Colon (tissue), 2 donors: ENCODE results near the gene ARHGAP10.

Experiments
- FAIRE-seq: peaks from 2 replicates; lab custom pipeline; 2012; peaks lifted over from hg19 to GRCh38; lab: Jason Lieb, UNC
- donor health status: control.
- donor health status: control.

ARHGAP10 gene

DNA sequence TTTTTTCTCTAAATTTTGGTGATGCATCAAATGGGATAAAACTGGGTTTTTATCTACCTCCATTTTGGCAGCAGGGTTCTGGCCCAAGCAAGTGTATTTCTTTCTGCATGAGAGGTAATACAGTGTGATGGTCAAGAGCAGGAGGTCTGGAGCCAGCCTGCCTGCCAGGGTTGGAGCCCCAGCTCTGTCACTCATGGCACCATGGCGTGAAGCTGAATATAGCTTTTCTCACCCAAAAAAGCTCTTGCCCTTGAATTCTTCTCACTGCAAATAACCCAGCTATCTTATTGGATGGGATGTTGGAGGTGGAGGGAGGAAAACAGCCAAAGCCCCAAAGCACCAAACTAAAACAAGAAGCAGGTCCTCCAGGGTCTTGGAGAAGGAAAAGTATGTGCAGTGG is 218.4 kb downstream of the ARHGAP10 start:
- FAIRE-seq = no peak

DNA sequence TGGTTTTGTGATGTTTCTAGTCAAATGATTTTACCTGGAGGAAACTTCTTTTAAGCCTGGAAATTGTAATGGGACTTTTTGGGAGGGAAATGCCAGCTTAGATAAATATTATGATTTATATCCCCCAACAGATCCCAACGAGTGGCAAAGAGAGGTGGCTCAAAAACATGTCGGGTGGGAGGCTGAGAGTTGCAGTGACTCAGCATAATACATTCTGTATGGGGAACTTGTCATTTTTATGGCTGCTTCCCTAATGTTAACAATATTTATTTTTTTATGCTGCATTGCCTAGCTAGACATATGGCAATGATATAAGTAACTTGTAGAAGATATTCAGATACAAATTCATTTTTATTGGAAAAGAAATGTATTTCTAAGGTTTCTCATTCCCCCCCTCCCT is 219.0 kb downstream of the ARHGAP10 start:
- FAIRE-seq = no peak

DNA sequence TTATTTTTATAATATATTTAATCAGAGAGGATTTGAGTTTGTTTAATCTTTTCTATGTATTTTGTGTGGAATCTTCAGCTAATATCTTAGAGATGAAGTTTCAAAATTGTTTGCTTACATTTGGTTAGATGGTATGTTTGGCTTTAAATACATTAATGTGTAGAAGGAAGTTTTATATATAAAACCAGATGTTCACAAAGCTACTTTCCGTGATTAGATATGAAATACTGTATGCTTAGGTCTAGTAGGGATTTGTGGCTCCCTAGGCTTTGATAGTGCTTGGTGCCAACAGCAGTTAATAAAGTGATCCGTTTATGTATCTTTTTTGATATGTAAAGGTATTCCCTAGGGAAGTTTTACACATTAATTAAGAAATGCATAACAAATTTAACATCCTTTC is 223.0 kb downstream of the ARHGAP10 start:
- peak; percentile 36 for FAIRE-seq

DNA sequence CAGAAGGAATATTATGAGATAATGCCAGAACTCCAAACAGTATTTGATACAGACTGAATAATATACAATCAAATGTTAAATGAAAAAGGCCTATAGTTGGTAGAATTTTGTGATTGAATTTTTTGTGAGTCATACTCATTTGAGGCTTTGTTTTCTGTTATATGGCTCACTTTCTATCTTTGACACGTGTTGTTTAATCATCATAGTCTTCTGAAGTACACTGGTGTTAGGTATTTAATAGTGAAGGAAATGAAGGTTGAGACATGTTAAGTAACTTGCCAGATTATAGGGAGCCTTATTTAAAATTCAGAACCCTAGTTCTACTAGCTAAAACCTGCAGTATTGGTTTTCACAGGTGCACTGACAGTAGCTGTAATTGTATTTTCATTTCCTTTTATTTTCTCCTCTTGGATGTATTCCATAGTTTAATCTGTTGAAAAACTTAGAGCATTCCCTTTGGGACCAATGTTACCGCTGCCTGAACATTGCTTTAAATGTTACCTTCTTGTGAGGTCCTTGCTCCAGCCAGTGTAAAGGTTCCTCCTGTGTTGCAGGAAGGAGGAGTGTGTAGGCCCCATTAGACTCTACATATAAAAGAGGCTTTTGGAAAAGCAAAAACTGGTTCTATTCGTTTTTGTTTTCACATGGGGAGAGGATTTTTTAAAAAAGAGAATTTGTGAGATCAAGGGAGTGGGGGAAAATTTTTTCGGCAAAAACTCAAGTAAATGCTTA is 224.1 kb downstream of the ARHGAP10 start:
- no peak for FAIRE-seq

DNA sequence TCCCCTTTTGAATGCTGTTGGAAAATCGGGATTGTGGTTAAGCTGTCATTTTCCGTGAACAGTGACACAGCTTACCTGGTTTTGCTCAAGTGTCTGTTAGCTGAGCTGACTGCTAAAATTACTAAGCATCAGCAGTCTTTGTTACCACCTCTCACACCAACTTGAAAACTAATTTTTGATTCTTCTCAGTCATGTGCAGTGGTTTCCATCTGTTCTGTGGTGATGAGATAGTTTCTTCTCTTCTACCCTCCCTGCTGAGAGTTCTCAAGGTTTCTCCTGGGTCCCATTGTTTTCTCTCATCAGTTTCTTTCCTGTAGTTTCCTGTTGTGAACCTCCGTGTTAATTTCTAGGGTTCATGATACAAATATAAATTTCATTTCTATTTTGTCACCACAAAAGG is 225.6 kb downstream of the ARHGAP10 start:
- no peak for FAIRE-seq

DNA sequence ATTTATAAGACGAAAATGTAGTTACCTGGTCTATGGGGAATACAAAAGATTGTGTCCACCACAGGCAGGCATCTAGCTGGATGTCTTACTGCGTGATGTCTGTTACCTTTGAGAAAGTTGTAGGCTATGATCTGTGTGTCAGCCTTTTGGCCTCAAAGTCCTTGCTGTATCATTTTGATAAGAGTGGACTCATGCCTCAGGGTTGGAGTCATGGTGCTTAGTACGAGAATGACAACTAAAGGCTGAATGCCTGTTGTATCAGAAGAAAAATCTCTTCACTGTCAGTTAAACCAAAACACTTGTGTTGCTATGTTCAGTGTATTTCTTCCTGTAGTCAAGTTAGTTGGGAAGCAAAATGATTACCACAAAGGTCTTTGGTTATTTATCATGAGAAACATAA is 226.2 kb downstream of the ARHGAP10 start:
- no peak for FAIRE-seq

DNA sequence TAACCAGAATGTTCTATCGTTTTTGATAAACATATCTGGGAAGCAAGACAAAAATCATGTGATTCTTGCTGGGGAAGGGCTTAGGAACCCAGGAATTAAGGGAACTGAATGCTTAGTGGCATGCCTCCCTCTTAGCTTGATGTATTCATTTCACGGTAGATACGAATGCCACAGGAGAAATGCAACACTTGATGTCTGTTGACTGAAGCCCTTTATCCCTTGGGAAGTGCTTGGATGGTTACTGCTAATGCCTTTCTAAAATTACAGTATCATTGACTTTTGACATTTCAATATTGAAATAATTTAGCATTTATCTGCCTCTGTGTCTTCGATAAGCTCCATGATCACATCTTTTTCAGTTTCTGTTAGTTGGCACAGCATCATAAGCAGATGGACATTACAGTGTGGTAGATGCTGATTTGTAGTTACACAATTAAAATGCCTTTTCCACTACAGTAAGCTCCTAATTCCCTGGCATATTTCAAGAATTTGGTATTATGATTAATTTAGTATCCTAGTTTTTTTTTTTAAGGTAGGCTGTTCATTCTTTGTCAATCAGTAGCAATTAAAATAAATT is 226.7 kb downstream of the ARHGAP10 start:
- FAIRE-seq = no peak

DNA sequence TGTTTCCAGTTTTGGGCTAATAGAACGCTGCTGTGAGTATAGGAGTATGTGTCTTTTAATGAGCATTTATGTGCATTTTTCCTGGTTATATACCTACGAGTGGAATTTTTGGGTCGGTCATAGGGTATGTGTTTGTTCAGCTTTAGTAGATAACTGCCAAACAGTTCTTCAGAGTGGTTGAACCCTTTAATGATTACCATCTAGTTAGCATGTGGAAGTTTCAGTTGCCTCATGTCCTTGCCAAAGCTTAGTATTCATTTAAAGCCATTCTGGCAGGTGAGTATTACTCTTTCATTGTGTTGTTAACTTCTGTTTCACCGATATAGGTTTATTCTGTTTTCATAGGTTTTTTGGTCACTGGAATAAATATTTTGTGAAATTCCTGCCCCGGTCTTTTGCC is 229.1 kb downstream of the ARHGAP10 start:
- FAIRE-seq = no peak

DNA sequence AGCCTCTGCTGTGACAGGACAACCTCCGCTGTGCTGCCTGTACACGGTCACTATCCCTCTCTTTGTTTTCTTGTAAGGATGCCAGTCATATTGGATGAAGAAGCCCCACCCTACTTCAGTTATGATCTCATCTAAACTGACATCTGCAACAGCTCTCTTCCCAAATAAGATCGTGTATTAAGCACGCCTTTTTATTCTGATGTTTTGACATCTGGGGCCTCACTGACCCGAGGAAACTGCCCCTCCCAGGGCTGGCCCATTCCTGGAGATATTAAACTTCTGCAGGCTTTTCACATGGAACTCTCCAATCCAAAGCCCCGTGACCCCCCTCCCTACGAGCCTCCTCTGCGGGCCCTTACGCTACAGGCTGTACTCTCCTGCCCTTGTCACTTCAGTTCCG is 232.0 kb downstream of the ARHGAP10 start:
- no peak for FAIRE-seq

DNA sequence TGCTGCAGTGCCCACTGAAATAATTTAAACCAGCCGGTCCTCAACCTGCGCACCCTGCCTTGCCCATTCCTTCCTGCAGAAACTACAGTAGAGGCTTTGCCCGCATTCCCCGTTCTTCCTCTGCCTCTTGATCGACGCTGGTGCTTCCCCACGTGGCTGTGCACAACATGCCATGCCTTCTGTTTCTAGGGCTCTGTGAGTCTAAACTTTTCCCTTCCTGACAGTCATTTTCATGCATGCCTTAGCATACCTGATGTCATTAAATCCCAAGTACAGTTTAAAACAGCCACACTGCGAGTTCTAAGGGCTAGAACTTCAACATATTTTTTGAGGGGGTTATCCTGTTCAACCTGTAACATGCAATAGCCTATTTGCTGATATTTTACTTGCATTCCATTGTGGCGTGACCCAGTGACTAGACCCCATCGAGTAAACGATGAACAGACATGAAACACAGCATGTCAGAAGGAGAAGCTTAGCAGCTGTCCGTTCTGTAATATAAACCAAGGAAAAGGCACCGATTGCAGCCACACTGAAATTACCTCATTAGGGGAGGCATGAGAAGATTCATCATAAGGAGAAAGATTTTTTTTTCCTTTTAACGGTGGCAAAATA is 232.5 kb downstream of the ARHGAP10 start:
- no peak for FAIRE-seq

DNA sequence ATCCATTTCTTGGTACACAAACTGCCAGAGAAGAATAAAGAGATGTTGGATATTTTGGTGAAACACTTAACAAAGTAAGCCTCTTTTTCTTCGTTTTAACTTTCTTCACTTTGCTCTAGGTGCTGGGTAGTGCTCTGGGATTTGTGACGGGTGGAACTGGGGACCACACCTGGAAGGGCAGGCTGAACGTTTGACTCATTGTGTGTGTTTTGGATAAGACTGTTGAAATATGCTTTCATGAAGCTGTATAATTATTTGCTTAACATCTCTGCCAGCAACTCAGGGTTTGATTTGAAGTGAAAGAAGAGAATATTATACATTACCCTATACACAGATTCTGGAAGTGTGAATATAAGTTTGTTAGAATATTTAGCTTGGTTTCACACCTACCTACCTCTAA is 233.2 kb downstream of the ARHGAP10 start:
- FAIRE-seq = no peak

DNA sequence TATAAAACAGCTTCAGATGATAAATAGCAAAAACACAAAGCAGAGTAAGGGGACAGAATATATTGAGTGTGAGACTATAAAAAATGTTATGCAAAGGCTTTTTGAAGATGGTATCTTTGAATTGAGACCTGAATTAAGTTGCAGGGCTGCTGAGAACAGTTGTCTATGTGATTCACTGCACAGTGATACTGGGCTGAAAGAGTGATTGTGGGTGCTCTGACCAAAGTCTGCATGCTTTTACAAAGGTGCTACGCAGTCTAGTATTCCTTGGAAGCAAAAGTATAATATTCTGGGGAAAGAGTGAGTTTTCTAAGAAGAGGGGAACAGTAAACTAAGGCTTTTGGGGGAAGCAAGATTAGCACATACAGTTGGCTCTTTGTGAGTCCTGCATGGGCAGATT is 234.0 kb downstream of the ARHGAP10 start:
- no peak for FAIRE-seq

DNA sequence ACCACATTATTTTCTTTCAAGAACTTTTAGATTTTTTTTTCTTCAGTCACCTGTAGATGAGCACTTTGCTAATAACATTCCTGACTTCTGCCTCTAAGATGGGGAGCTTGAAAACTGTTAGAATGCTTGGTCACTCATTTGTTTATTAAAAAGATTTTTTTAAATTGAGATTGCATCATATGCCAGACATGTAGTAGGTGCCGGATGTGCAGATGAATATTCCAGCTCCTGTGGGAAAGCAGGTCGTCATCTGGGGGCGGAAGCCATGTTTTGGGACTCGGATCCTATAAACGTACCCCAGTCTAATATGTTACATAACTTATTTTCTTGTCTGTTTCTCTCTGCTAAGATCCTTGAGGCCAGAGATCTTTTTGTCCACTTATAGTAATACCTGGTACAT is 236.8 kb downstream of the ARHGAP10 start:
- FAIRE-seq = no peak

DNA sequence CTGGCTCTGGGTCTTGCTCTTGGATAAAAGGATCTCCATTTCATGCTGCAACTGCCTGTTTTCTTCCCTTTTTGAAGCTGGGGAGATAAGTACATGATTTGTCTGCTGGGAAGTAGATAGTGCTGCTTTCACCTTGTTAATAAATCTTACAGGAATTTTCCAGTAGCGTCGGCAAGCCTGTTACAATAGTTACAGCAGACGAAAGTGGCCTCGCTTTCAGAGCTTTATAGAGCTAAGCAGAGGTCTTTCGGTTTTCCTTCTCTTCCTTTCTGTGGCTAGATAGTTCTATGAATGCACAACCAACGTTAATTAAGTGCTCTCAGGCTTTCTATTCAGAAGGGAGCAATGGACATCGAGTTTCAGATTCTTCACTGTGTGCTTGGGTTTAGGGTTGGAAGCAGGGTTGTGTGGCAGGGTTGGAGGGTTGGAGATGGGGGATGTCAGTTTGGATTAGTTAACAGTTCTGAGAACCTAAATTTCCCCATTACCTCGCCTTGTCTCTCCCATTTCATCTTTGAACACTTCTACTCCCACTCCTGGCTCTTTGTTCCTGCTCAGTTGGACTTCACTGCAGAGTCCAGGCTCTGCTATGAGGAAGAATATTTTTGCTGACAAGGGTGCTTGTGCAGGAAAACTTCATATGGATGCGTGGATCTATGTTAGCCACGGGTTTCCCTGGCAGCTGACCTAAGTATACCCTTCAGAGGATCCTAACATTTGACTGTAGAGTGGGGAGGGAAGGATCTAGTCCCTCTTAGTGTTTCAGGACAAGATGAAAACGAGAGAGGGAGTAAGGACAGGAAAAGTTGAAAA is 237.9 kb downstream of the ARHGAP10 start:
- FAIRE-seq = no peak

DNA sequence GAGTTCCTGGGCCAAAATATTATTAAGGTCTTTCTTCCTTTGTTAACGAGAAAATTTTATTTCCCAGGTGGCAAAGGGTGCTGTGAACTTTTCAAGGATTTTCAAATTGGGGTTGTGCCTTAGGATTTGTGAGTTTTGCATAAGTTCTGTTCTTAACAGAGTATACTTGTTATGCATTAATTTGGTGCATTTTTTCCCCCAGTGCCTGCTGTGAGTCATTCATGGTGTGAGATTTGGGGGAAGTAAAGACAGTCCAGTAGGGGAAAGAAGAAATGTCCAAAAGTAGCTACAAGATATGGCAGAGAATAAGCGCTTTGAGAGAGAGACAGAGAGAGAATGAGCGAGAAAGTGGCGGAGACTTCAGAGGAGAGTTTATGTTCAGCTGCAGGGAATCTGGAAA is 239.2 kb downstream of the ARHGAP10 start:
- no peak for FAIRE-seq

DNA sequence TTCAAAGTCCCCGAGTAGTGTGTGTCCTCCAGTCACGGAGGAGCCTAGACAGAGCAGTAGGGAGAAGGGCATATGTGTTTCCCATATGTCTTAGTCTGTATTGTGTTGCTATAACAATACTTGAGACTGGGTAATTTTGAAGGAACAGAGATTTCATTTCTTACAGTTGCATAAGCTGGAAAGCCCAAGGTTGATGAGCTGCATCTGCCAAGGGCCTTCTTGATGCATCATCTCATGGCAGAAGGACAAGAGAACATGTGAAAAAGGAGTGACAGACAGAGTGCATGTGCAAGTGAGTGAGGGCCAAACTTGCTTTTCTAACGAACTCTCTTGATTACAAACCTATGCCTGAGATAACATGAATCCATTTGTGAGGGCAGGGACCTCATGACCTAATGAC is 243.4 kb downstream of the ARHGAP10 start:
- no peak for FAIRE-seq

DNA sequence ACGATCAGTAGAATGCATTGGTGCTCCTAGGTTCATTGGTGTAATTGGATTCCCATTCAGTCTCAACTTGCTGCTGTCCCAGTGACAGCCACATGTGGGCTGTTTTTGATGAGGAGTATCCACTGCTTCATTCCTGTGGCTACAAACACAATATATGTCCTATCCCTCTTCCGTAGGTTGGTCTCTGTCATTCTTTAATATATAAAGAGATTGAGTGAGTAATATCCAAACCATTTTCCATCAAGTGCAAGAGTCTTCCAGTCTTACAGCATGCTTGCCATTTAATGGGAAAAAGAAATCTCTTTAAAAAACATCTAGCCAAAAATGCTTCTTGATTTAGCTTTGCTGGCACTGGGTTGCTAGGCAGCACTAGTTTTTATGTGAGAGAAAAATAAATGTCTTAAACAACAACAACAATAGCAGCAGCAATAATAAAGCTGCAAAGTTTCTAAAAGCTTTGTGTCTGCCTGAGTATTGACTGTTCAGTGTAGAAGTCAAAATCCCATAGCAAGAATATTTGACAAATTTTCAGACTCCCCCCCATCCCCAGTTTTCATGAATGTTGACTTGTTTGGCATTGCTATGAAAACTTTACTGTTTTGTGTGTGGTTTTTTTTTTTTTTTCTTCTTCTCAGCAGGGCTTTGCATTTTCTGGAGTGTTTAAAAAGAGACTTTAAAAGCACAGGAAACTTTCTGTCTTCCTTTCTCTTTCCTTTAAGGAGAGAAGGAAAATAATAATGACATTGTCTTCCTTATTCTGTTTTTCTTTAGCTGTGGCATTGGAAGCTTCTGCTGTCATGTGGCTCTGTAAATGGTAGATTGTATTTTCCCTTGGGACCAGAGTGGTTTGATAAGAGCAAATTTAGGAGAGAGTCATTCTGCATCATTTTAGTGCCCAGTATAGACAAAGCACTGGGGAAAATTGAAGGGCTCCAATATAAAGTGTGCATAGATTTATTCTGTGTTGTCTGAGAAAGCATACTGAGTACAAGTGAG is 244.3 kb downstream of the ARHGAP10 start:
- no peak for FAIRE-seq

DNA sequence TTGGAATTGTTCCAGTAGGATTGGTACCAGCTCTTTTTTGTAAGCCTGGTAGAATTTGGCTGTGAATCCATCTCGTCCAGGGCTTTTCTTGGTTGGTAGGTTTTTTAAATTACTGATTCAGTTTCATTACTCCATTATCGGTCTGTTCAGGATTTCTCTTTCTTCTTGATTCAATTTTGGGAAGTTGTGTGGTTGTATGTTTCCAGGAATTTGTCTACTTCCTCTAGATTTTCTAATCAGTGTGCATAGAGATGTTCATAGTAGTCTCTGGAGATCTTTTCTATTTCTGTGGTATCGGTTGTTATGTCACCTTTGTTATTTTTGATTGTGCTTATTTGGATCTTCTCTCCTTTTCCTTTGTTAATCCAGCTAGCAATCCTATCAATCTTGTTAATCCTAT is 248.7 kb downstream of the ARHGAP10 start:
- no peak for FAIRE-seq

DNA sequence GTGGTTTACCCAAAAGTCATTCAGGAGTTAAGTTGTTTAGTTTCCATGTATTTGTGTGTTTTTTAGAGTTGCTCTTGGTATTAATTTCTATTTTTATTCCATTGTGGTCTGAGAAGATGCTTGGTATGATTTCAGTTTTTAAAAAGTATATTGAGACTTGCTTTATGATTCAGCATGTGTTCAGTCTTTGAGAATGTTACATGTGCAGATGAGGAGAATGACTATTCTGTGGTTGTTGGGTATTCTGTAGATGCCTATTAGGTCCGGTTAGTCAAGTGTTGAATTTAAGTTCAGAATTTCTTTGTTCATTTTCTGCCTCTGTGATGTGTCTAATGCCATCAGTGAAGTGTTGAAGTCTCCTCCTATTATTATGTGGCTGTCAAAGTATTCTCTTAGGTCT is 249.4 kb downstream of the ARHGAP10 start:
- no peak for FAIRE-seq

DNA sequence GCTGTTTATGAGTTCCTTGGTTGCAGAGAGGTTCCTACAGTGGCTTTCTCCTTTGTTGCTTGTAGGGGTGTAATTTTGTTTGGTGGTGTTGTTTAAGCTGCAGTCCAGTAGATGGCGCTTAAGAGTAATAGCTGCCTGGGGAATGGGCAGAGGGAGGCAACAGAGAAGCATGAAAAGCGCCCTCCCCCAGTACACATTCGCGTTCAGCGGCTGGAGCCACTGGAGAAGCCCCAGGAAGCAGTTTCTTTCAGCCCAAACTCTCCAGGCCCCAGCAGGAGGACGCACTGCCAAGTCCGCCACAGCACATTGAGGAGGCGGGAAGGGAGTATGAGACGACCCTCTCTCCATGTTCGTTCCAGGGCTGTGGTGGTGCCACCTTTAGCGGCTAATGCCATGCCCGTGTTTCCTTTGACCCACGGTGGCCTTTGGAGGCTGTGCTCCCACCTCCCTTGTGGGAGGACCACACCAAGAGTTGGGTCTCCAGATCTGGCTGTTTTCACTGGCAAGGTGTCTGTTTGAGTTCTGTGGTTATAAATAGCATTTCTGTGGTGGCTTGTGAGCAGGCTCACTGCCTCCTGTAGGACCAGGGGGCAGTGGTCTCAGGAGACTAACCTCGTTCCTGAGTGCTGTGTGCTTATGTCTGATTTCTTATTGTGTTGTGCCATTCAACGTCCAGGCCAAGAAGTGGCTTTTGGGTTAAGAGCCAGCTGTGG is 252.3 kb downstream of the ARHGAP10 start:
- FAIRE-seq = no peak

DNA sequence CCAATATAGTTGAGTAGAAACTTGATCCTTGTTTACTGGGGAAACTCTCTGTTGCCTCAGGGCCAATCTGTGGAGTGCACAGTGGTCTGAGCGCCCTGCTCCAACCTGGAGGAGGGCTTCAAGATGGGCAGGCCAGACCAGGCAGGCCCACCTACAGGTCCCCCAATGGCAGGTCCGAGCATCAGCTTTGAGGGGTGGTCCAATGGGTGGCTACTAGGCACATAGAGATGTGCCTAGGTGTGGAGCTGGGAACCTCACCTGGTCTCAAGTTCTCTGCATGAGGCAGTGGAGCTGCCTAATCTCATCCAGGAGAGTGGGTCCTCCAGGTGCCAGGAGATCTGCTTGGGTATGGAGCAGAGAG is 252.9 kb downstream of the ARHGAP10 start:
- no peak for FAIRE-seq
